B cell (primary cell): ENCODE results near the gene ART5. TPM values are rescaled to one million over a fixed set of nuclear protein-coding genes. Genes with fewer than 3 reads are reported as not detected.

Experiments used
- ATAC-seq: fragments of 200-7000 bp; cut with Tn5 transposase; one replicate; pipeline ENCODE4 v1.10.0; 2021; ENCODE audit warnings: low read depth, mild to moderate bottlenecking, moderate number of reproducible peaks, moderate library complexity
- CTCF ChIA-PET: fragments of 350-600 bp; sonication (Branson Sonifier 250); formaldehyde crosslinking; loops from one replicate; lab custom pipeline; 2021; ENCODE audit warnings: antibody characterized with exemption, inconsistent platforms; lab: Charles Lee
- POLR2A ChIA-PET: fragments of 350-600 bp; sonication (Branson Sonifier 250); formaldehyde crosslinking; loops from one replicate; lab custom pipeline; 2021; ENCODE audit warnings: antibody characterized with exemption; lab: Charles Lee
- DNase-seq: peaks from one replicate; pipeline ENCODE4 v3.0.0; 2013
- H2AFZ ChIP-seq: 2 replicates; pipeline ENCODE4 v1.6.1; 2012; ENCODE audit warnings: mild to moderate bottlenecking, low read depth, low read length; ENCODE audit not compliant: insufficient read depth, poor library complexity, severe bottlenecking
- H3K27ac ChIP-seq, 2 donors: 1 replicate in 1 of 2; 2 replicates in 1 of 2; pipeline ENCODE4 v1.5.1; 2012 to 2013; ENCODE audit warnings: low read length in 2 of 2, mild to moderate bottlenecking in 2 of 2, moderate library complexity in 1 of 2
- H3K27me3 ChIP-seq, 4 experiments: fragments of 200-600 bp in 1 of 4; sonication (generic) in 1 of 4; replicated peaks in 1 of 4; 1 replicate in 2 of 4; 2 replicates in 2 of 4; pipeline versions ENCODE4 v1.6.1 to v1.7.0; 2013 to 2016; ENCODE audit warnings: low read length in 3 of 4, mild to moderate bottlenecking in 2 of 4, mixed read lengths in 1 of 4, moderate library complexity in 1 of 4; ENCODE audit not compliant: insufficient read depth in 4 of 4, control insufficient read depth in 3 of 4; ENCODE audit errors: control extremely low read depth in 1 of 4
- H3K36me3 ChIP-seq, 2 experiments: replicated peaks in 1 of 2; 1 replicate in 1 of 2; 2 replicates in 1 of 2; pipeline versions ENCODE4 v1.6.1 to v1.7.1; 2013; ENCODE audit warnings: low read length in 1 of 2; ENCODE audit not compliant: insufficient read depth in 2 of 2, control insufficient read depth in 1 of 2; ENCODE audit errors: control extremely low read depth in 1 of 2, extremely low read depth in 1 of 2
- H3K4me1 ChIP-seq, 2 donors: fragments of 200-600 bp in 1 of 2; sonication (generic) in 1 of 2; 1 replicate in 1 of 2; 2 replicates in 1 of 2; pipeline versions ENCODE4 v1.5.1 to v1.6.1; 2013 to 2017; ENCODE audit warnings: low read length in 2 of 2; ENCODE audit not compliant: control insufficient read depth in 2 of 2, insufficient read depth in 2 of 2
- H3K4me2 ChIP-seq: replicated peaks from 2 replicates; pipeline ENCODE3; 2012; ENCODE audit warnings: mild to moderate bottlenecking, low read depth, low read length; ENCODE audit not compliant: poor library complexity, severe bottlenecking
- H3K4me3 ChIP-seq, 5 experiments: fragments of 200-600 bp in 1 of 5; sonication (generic) in 1 of 5; 1 replicate in 3 of 5; 2 replicates in 2 of 5; pipeline versions ENCODE4 v1.5.1 to v1.7.0; 2011 to 2016; ENCODE audit warnings: low read length in 4 of 5, mild to moderate bottlenecking in 4 of 5, low read depth in 2 of 5, control low read depth in 1 of 5, moderate library complexity in 1 of 5; ENCODE audit not compliant: insufficient read depth in 1 of 5; ENCODE audit errors: control extremely low read depth in 1 of 5, extremely low read depth in 1 of 5
- H3K79me2 ChIP-seq: fragments of 200-600 bp; sonication (generic); one replicate; pipeline ENCODE4 v1.6.0; 2016; ENCODE audit warnings: low read length; ENCODE audit not compliant: control insufficient read depth, insufficient read depth
- H3K9ac ChIP-seq: fragments of 200-600 bp; sonication (generic); 2 replicates; pipeline ENCODE4 v1.6.1; 2017; ENCODE audit warnings: mild to moderate bottlenecking, low read length, moderate library complexity
- H3K9me3 ChIP-seq, 3 donors: one replicate each; pipeline versions ENCODE4 v1.6.1 to v1.7.1; 2013; ENCODE audit warnings: low read length in 2 of 3; ENCODE audit not compliant: control insufficient read depth in 2 of 3, insufficient read depth in 1 of 3; ENCODE audit errors: control extremely low read depth in 1 of 3
- H4K20me1 ChIP-seq: 2 replicates; pipeline ENCODE4 v1.6.0; 2012; ENCODE audit warnings: mild to moderate bottlenecking, low read length; ENCODE audit not compliant: insufficient read depth, control insufficient read depth, poor library complexity, severe bottlenecking
- H3K27ac Mint-ChIP-seq: one replicate; pipeline ENCODE4 v1.8.0; 2021; ENCODE audit warnings: mixed read lengths
- H3K27me3 Mint-ChIP-seq: one replicate; pipeline ENCODE4 v1.8.0; 2021; ENCODE audit warnings: mixed read lengths
- H3K4me1 Mint-ChIP-seq: one replicate; pipeline ENCODE4 v1.8.0; 2021; ENCODE audit warnings: mixed read lengths
- H3K4me3 Mint-ChIP-seq: one replicate; pipeline ENCODE4 v1.8.0; 2021; ENCODE audit warnings: mixed read lengths
- H3K9me3 Mint-ChIP-seq: one replicate; pipeline ENCODE4 v1.8.0; 2022; ENCODE audit warnings: mixed read lengths; ENCODE audit not compliant: insufficient read depth
- EZH2 ChIP-seq: IDR thresholded peaks from 2 replicates; pipeline ENCODE4 v1.6.1; 2012; ENCODE audit warnings: borderline replicate concordance, low read depth, mild to moderate bottlenecking, moderate library complexity, low read length; ENCODE audit not compliant: insufficient read depth, poor library complexity, severe bottlenecking
- WGBS: methylation state at CpG from one replicate; pipeline ENCODE4 v1.1.5; 2013; ENCODE audit warnings: missing lambda C conversion rate; ENCODE audit not compliant: insufficient coverage; 5-methylcytosine and 5-hydroxymethylcytosine counted together
- intact Hi-C: fragments of 100-400 bp; cut with micrococcal nuclease; formaldehyde crosslinking; loops from one replicate; pipeline ENCODE4 v1.10.0; 2022
- polyA minus RNA-seq: library from RNA; depleted of rRNA, polyadenylated mRNA; stranded (reverse); fragments of >200 nt; gene quantifications from 2 replicates; pipeline ENCODE4 v1.2.3, GENCODE V29; 2012
- polyA plus RNA-seq: library from polyadenylated mRNA; depleted of rRNA; stranded (reverse); fragments of >200 nt; gene quantifications from 2 replicates; pipeline ENCODE4 v1.2.3, GENCODE V29; 2012
- total RNA-seq, 2 donors: library from RNA; stranded (reverse); fragments of 120-200 nt in 1 of 2; gene quantifications; 1 replicate in 1 of 2; 2 replicates in 1 of 2; pipeline versions ENCODE4 v1.2.3 to v1.2.4, GENCODE V29; 2013 to 2022
- TF ChIP-seq, protein P1 (sequence below): fragments of 200-600 bp; IDR thresholded peaks from one replicate; pipeline ENCODE4 v1.8.0; 2022; ENCODE audit warnings: antibody characterized with exemption, mild to moderate bottlenecking

The ART5 gene, protein sequence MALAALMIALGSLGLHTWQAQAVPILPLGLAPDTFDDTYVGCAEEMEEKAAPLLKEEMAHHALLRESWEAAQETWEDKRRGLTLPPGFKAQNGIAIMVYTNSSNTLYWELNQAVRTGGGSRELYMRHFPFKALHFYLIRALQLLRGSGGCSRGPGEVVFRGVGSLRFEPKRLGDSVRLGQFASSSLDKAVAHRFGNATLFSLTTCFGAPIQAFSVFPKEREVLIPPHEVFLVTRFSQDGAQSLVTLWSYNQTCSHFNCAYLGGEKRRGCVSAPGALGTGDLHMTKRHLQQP
- total RNA-seq = not detected in 2 replicates
- 0.07 TPM for total RNA-seq (2013)
- not detected in 2 replicates for polyA plus RNA-seq
- not detected in 2 replicates for polyA minus RNA-seq

DNA sequence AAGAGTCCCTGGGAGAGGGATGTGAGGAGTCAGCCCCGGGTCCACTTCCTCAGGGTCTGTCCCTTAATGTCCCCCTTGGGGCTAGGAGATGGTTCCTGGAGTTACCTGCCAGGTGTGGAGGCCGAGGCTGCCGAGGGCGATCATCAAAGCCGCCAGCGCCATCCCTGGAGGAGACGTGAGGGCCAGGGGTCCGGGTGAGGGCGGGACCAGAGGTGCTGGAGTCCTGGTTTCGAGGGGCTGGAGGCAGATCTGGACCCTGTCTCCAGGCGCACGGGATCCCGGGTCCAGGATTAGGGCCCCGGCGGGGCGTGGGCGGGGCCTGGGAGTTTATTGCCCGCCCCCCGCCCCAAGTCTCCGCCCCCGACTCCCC lies at the start of gene ART5:
TSS of gene ART5 (minus strand) at position 292 of the 370 bp plus-strand sequence. CDS start at position 162, 130 bp downstream.
- CTCF ChIA-PET = no interaction called here

DNA sequence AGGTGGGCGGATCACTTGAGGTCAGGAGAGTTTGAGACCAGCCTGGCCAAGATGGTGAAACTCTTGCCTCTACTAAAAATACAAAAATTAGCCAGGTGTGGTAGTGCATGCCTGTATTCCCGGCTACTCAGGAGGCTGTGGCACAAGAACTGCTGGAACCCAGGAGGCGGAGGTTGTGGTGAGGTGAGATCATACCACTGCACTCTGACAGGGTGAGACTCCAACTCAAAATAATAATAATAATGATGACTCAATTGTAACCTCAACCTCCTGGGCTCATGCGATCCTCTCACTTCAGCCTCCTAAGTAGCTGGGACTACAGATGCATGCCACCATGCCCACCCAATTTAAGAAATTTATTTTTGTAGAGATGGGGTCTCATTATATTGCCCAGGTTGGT lies 45.0 kb upstream of the ART5 start:
- Histone ChIP-seq H3K4me1 (no peaks in the 10 kb centered on the region), H3K27me3 (no peaks in the 10 kb centered on the region), H3K27ac (no peak overlapping the region), H3K4me2 (no peak overlapping the region), H2AFZ (no peak overlapping the region), H3K9me3 (no peaks in the 10 kb centered on the region), H3K9ac (no peak overlapping the region), H3K36me3 (peaks cover 27 to 72% of the 10 kb centered on the region in 2 experiments), H3K79me2 (no peaks in the 10 kb centered on the region), H3K4me3 (no peak overlapping the region), H4K20me1 (no peaks in the 10 kb centered on the region)
- intact Hi-C loops = no loop called here
- CTCF ChIA-PET = no interaction called here
- TF ChIP-seq EZH2 = no peak
- TF ChIP-seq, protein P1, sequence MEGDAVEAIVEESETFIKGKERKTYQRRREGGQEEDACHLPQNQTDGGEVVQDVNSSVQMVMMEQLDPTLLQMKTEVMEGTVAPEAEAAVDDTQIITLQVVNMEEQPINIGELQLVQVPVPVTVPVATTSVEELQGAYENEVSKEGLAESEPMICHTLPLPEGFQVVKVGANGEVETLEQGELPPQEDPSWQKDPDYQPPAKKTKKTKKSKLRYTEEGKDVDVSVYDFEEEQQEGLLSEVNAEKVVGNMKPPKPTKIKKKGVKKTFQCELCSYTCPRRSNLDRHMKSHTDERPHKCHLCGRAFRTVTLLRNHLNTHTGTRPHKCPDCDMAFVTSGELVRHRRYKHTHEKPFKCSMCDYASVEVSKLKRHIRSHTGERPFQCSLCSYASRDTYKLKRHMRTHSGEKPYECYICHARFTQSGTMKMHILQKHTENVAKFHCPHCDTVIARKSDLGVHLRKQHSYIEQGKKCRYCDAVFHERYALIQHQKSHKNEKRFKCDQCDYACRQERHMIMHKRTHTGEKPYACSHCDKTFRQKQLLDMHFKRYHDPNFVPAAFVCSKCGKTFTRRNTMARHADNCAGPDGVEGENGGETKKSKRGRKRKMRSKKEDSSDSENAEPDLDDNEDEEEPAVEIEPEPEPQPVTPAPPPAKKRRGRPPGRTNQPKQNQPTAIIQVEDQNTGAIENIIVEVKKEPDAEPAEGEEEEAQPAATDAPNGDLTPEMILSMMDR = no peak
- no peak for ATAC-seq
- no peak for DNase-seq
- H3K4me3 Mint-ChIP-seq = no peak overlapping the region
- WGBS = no CpG with 5 or more reads among the region's 4 CpGs
- H3K27ac Mint-ChIP-seq = no peak overlapping the region
- no peaks in the 10 kb centered on the region for H3K9me3 Mint-ChIP-seq
- H3K27me3 Mint-ChIP-seq = no peaks in the 10 kb centered on the region
- no peaks in the 10 kb centered on the region for H3K4me1 Mint-ChIP-seq
- POLR2A ChIA-PET = no interaction called here

More for the DNA sequence above, at the start of gene ART5:
- POLR2A ChIA-PET = no interaction called here
- Mint-ChIP-seq H3K4me1 (peaks cover 10% of the 10 kb centered on the region), H3K9me3 (no peaks in the 10 kb centered on the region), H3K27me3 (peaks cover 60% of the 10 kb centered on the region), H3K4me3 (peak within 1 kb of the TSS; percentile 81), H3K27ac (no peak within 1 kb of the TSS)
- Histone ChIP-seq H3K4me2 (peak within 1 kb of the TSS; percentile 93), H2AFZ (peak within 1 kb of the TSS; percentile 81), H4K20me1 (no peaks in the 10 kb centered on the region), H3K27ac (no peak within 1 kb of the TSS), H3K27me3 (peaks cover 0 to 40% (median 13%) of the 10 kb centered on the region in 4 experiments), H3K4me1 (peaks cover 10 to 14% of the 10 kb centered on the region in 2 donors), H3K9ac (peak within 1 kb of the TSS; percentile 68), H3K36me3 (no peaks in the 10 kb centered on the region), H3K79me2 (no peaks in the 10 kb centered on the region), H3K9me3 (peaks cover 0 to 12% (median 0%) of the 10 kb centered on the region in 3 donors), H3K4me3 (peak within 1 kb of the TSS in 4 of 5 experiments; percentile 21 to 65 (median 60))
- intact Hi-C loops = no loop called here
- no peak for TF ChIP-seq EZH2
- TF ChIP-seq, protein P1 = no peak
- DNase-seq (no peak), ATAC-seq (no peak)
- WGBS = 33% methylated on average over 16 of the region's 21 CpGs
